HepG2 (cell line): ENCODE data around the gene RAB24. TPM values are rescaled to one million over a fixed set of nuclear protein-coding genes. Genes with fewer than 3 reads are reported as not detected.

Experiments
- ATAC-seq: fragments of 200-7000 bp; cut with Tn5 transposase; 3 replicates; pipeline ENCODE4 v1.9.1; 2020; ENCODE audit warnings: mild to moderate bottlenecking, moderate library complexity
- BruUV-seq: library from RNA; stranded (reverse); fragments of 400-500 nt; replicated peaks from 2 replicates; lab custom pipeline; 2021; lab: Mats Ljungman, UMichigan
- CTCF ChIA-PET: fragments of 300-600 bp; formaldehyde crosslinking; extraction: SDS; loops from one replicate; lab custom pipeline; 2021; ENCODE audit warnings: low total read pairs, inconsistent platforms, low intra/inter-chr PET ratio; lab: Yijun Ruan, JAX
- POLR2A ChIA-PET: fragments of 350-600 bp; sonication (Branson Sonifier 250); formaldehyde crosslinking; loops from one replicate; lab custom pipeline; 2020; ENCODE audit warnings: antibody characterized with exemption, inconsistent platforms; lab: Yijun Ruan, JAX
- DNase-seq: peaks from one replicate; pipeline ENCODE4 v3.0.0-alpha.2; 2015; ENCODE audit warnings: low spot score
- FAIRE-seq: peaks from 3 replicates; lab custom pipeline; 2011; peaks lifted over from hg19 to GRCh38; lab: Jason Lieb, UNC
- H2AFZ ChIP-seq: one replicate; pipeline ENCODE4 v1.6.1; 2011; ENCODE audit warnings: low read length, inconsistent platforms
- H3K27ac ChIP-seq: fragments of 300-600 bp; 3 replicates; pipeline ENCODE4 v1.8.0; 2011; ENCODE audit warnings: mixed run types, mild to moderate bottlenecking, mixed read lengths, low read length, inconsistent platforms; ENCODE audit not compliant: insufficient read depth; ENCODE audit errors: extremely low read length
- H3K27me3 ChIP-seq, 2 experiments: fragments of 200-600 bp in 1 of 2; 2 replicates in 1 of 2; 3 replicates in 1 of 2; pipeline versions ENCODE4 v1.6.0 to v1.8.0; 2011; ENCODE audit warnings: low read length in 2 of 2, mild to moderate bottlenecking in 2 of 2, moderate library complexity in 2 of 2, inconsistent platforms in 1 of 2; ENCODE audit not compliant: insufficient read depth in 2 of 2, control insufficient read depth in 1 of 2
- H3K36me3 ChIP-seq, 2 experiments: fragments of 200-600 bp in 1 of 2; replicated peaks in 1 of 2; 2 replicates in 1 of 2; 3 replicates in 1 of 2; pipeline versions ENCODE4 v1.5.1 to v1.8.0; 2011; ENCODE audit warnings: low read length in 2 of 2, inconsistent platforms in 1 of 2; ENCODE audit not compliant: insufficient read depth in 2 of 2, control insufficient read depth in 1 of 2
- H3K4me1 ChIP-seq: 2 replicates; pipeline ENCODE4 v1.5.1; 2012; ENCODE audit warnings: low read length, inconsistent platforms; ENCODE audit not compliant: insufficient read depth
- H3K4me2 ChIP-seq: 2 replicates; pipeline ENCODE4 v1.6.0; 2011; ENCODE audit warnings: low read depth, low read length, inconsistent platforms
- H3K4me3 ChIP-seq, 3 experiments: fragments of 200-600 bp in 1 of 3; sonication (generic), shearing (Covaris generic) in 1 of 3; replicated peaks in 1 of 3; 2 replicates each; pipeline ENCODE4 v1.5.1; 2011 to 2016; ENCODE audit warnings: low read length in 3 of 3, inconsistent platforms in 2 of 3, low read depth in 2 of 3, mild to moderate bottlenecking in 2 of 3, control low read depth in 1 of 3, mixed read lengths in 1 of 3; ENCODE audit not compliant: insufficient read depth in 1 of 3
- H3K79me2 ChIP-seq: one replicate; pipeline ENCODE4 v1.6.1; 2011; ENCODE audit warnings: low read length, inconsistent platforms; ENCODE audit not compliant: insufficient read depth
- H3K9ac ChIP-seq: 2 replicates; pipeline ENCODE4 v1.6.0; 2011; ENCODE audit warnings: mild to moderate bottlenecking, low read depth, low read length, inconsistent platforms; ENCODE audit not compliant: insufficient read depth
- H3K9me3 ChIP-seq: 2 replicates; pipeline ENCODE4 v1.5.1; 2012; ENCODE audit warnings: mild to moderate bottlenecking, low read length
- H4K20me1 ChIP-seq: 2 replicates; pipeline ENCODE4 v1.6.0; 2011; ENCODE audit warnings: inconsistent platforms, mild to moderate bottlenecking, low read length, moderate library complexity; ENCODE audit not compliant: insufficient read depth
- KLF16 ChIP-seq, 2 experiments: sonication (generic) in 1 of 2; formaldehyde crosslinking in 1 of 2; IDR thresholded peaks; 2 replicates each; pipeline versions ENCODE4 v1.6.1 to v1.8.0; 2016 to 2023; ENCODE audit warnings: missing genetic modification reagents in 2 of 2, missing compliant biosample characterization in 1 of 2
- TBX2 ChIP-seq: sonication (generic); formaldehyde crosslinking; IDR thresholded peaks from 2 replicates; pipeline ENCODE4 v1.5.0; 2020; ENCODE audit warnings: missing genetic modification reagents, mild to moderate bottlenecking, borderline replicate concordance
- ZNF335 ChIP-seq: sonication (generic); formaldehyde crosslinking; IDR thresholded peaks from 2 replicates; pipeline ENCODE4 v1.4.0; 2020; ENCODE audit warnings: missing genetic modification reagents
- ZNF674 ChIP-seq: sonication (generic); formaldehyde crosslinking; IDR thresholded peaks from 2 replicates; pipeline ENCODE4 v1.5.0; 2020; ENCODE audit warnings: low read depth, mild to moderate bottlenecking, missing genetic modification reagents
- WGBS: methylation state at CpG from one replicate; pipeline ENCODE4 v1.1.6; 2017; ENCODE audit warnings: low lambda C conversion rate; 5-methylcytosine and 5-hydroxymethylcytosine counted together
- in situ Hi-C: cut with HindIII; loops from 2 replicates; pipeline ENCODE4 v1.10.0; 2017; ENCODE audit warnings: low pct_unique_long_range_greater_than_20kb; ENCODE audit not compliant: extremely low pct_ligation_motif_present
- intact Hi-C: fragments of 100-400 bp; cut with micrococcal nuclease; formaldehyde crosslinking; loops from one replicate; pipeline ENCODE4 v1.10.0; 2022; ENCODE audit not compliant: unreplicated experiment
- polyA plus RNA-seq, 8 experiments: library from polyadenylated mRNA; depleted of rRNA in 3 of 8; stranded (reverse) in 7 of 8; unstranded in 1 of 8; fragments of >200 nt; fragmentation: Illumina TruSeq in 4 of 8; extraction: Trizol in 4 of 8; gene quantifications; 2 replicates each; pipeline versions ENCODE4 v1.2.1 to v1.2.3, GENCODE V29; 2011 to 2016; ENCODE audit warnings: low read depth in 4 of 8, missing spikeins in 1 of 8, mixed read lengths in 1 of 8; ENCODE audit not compliant: insufficient read depth in 1 of 8
- total RNA-seq, 5 experiments: library from RNA; depleted of rRNA; stranded (reverse); fragments of >200 nt; fragmentation: Illumina TruSeq; extraction: Trizol; gene quantifications; 2 replicates each; pipeline ENCODE4 v1.2.3, GENCODE V29; 2016; ENCODE audit warnings: low read depth in 1 of 5
- TF ChIP-seq, protein P1 (sequence below), 2 experiments: fragments of 450-650 bp in 1 of 2; sonication (generic) in 1 of 2; formaldehyde crosslinking in 1 of 2; IDR thresholded peaks; 2 replicates each; pipeline versions ENCODE4 v1.6.1 to v1.8.0; 2016 to 2022; ENCODE audit warnings: antibody characterized with exemption in 1 of 2, mild to moderate bottlenecking in 1 of 2, missing genetic modification reagents in 1 of 2
- TF ChIP-seq, protein P2 (sequence below): sonication (generic); formaldehyde crosslinking; IDR thresholded peaks from 2 replicates; pipeline ENCODE4 v1.4.0; 2020; ENCODE audit warnings: missing genetic modification reagents
- TF ChIP-seq, protein P3 (sequence below): sonication (generic); formaldehyde crosslinking; IDR thresholded peaks from 2 replicates; pipeline ENCODE4 v1.4.0; 2020; ENCODE audit warnings: missing genetic modification reagents, mild to moderate bottlenecking, borderline replicate concordance

Gene RAB24
- total and polyA plus RNA-seq, 2 of the 13 experiments (the other 11 are each of a cell fraction or from before 2014, with no cell fraction given), result 22.9 to 63.7 TPM

DNA sequence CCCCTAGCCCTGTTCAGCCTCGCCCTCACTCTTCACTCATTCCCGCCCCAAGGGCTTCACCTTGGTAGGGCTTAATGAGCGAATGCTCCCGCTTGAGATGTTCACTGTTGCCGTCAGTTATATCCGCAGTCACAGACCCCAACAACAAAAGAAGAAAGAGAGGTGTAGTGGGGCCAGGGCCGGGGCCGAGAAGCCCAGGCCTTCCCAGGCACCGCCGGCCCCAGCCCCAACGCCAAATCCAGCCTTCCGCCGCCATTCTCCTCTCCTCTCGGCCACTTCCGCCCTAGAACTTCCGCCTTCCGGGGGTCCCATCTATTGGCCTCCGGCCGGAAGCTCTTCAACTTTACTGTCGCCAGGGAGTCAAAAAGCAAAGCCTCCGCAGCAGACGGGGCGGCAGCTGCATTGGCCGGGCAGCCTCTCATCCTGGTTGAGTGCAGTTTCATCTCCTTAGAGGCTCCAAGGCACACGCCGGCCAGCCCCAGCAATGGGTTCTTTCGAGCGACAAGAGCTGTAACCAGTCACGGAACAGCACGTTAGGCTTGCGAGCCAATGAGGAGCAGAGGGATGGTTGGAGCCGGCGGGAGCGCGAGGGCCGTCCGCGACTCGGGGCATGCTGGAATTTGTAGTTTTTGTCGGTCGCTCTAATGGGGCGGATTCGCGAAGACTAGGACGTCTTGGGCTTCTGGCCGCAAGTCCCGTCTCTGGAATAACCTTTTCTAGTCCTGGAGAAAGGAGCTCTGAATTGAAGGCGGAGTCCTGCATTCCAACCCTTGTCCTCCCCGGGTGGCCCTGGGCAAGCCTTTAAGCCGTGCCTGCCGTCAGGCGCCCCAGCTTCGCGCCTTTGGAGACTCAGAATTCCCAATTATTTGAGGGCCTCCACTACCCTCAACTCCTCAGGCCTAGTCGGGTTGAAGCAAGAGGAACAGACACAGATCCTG is 48.1 kb upstream of the RAB24 start, which contains the start of gene LMAN2:
Gene LMAN2 (minus strand): TSS at position 277 of the 938 bp plus-strand sequence. CDS start 21 bp downstream, at position 256.
- Histone ChIP-seq H4K20me1 (no peaks in the 10 kb centered on the region), H3K4me2 (peak within 1 kb of the TSS; percentile 94), H3K27me3 (no peaks in the 10 kb centered on the region; a peak in 1 of 5 replicates), H2AFZ (peak within 1 kb of the TSS; percentile 66), H3K9ac (peak within 1 kb of the TSS; percentile 95), H3K4me3 (peak within 1 kb of the TSS; percentile 92 to 98 (median 93)), H3K36me3 (peaks cover 6 to 9% of the 10 kb centered on the region in 2 experiments), H3K79me2 (peaks cover 43% of the 10 kb centered on the region), H3K4me1 (peaks cover 86% of the 10 kb centered on the region), H3K27ac (peak within 1 kb of the TSS; percentile 94), H3K9me3 (no peaks in the 10 kb centered on the region)
- DNase-seq (peak; percentile 91), ATAC-seq (peak; percentile 97), FAIRE-seq (peak; percentile 63)
- WGBS, result 14% methylated on average over 27 of the region's 55 CpGs
- TSS peak; percentile 77 for BruUV-seq
- ChIA-PET CTCF (no interaction called here), POLR2A (interaction anchor here (0.8 to 6.8 kb wide), 16 partner anchors 10 to 264 kb away, joined by 3 to 84 read pairs (median 4); partner anchors contain the start of genes GRK6, PRELID1 and RAB24)
- in situ Hi-C loops, result loop anchor here (25.0 kb wide), 1 partner anchor 814 kb away; the partner anchor contains the start of genes CDHR2 and RNF44
- intact Hi-C loops, result no loop called here
- TF ChIP-seq ZNF335 (CRISPR knock-in tag) (peak; percentile 99), KLF16 (CRISPR knock-in tag; IDR thresholded peaks at IDR 0.05) (peak in 1 of 2 experiments; percentile 74; a peak in 2 of 4 replicates), TBX2 (CRISPR knock-in tag) (0 out of 2 replicates have a peak, but pooled peaks have one; percentile 29), ZNF674 (CRISPR knock-in tag) (0 out of 2 replicates have a peak, but pooled peaks have one; percentile 62)
- TF ChIP-seq, protein P1, sequence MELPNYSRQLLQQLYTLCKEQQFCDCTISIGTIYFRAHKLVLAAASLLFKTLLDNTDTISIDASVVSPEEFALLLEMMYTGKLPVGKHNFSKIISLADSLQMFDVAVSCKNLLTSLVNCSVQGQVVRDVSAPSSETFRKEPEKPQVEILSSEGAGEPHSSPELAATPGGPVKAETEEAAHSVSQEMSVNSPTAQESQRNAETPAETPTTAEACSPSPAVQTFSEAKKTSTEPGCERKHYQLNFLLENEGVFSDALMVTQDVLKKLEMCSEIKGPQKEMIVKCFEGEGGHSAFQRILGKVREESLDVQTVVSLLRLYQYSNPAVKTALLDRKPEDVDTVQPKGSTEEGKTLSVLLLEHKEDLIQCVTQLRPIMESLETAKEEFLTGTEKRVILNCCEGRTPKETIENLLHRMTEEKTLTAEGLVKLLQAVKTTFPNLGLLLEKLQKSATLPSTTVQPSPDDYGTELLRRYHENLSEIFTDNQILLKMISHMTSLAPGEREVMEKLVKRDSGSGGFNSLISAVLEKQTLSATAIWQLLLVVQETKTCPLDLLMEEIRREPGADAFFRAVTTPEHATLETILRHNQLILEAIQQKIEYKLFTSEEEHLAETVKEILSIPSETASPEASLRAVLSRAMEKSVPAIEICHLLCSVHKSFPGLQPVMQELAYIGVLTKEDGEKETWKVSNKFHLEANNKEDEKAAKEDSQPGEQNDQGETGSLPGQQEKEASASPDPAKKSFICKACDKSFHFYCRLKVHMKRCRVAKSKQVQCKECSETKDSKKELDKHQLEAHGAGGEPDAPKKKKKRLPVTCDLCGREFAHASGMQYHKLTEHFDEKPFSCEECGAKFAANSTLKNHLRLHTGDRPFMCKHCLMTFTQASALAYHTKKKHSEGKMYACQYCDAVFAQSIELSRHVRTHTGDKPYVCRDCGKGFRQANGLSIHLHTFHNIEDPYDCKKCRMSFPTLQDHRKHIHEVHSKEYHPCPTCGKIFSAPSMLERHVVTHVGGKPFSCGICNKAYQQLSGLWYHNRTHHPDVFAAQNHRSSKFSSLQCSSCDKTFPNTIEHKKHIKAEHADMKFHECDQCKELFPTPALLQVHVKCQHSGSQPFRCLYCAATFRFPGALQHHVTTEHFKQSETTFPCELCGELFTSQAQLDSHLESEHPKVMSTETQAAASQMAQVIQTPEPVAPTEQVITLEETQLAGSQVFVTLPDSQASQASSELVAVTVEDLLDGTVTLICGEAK (IDR thresholded peaks at IDR 0.05), result peak; percentile 92
- TF ChIP-seq, protein P1 (CRISPR knock-in tag; IDR thresholded peaks at IDR 0.05), result peak; percentile 65; the same call in 1 of the 2 replicates
- TF ChIP-seq, protein P2, sequence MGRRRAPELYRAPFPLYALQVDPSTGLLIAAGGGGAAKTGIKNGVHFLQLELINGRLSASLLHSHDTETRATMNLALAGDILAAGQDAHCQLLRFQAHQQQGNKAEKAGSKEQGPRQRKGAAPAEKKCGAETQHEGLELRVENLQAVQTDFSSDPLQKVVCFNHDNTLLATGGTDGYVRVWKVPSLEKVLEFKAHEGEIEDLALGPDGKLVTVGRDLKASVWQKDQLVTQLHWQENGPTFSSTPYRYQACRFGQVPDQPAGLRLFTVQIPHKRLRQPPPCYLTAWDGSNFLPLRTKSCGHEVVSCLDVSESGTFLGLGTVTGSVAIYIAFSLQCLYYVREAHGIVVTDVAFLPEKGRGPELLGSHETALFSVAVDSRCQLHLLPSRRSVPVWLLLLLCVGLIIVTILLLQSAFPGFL (CRISPR knock-in tag), result no peak
- TF ChIP-seq, protein P3, sequence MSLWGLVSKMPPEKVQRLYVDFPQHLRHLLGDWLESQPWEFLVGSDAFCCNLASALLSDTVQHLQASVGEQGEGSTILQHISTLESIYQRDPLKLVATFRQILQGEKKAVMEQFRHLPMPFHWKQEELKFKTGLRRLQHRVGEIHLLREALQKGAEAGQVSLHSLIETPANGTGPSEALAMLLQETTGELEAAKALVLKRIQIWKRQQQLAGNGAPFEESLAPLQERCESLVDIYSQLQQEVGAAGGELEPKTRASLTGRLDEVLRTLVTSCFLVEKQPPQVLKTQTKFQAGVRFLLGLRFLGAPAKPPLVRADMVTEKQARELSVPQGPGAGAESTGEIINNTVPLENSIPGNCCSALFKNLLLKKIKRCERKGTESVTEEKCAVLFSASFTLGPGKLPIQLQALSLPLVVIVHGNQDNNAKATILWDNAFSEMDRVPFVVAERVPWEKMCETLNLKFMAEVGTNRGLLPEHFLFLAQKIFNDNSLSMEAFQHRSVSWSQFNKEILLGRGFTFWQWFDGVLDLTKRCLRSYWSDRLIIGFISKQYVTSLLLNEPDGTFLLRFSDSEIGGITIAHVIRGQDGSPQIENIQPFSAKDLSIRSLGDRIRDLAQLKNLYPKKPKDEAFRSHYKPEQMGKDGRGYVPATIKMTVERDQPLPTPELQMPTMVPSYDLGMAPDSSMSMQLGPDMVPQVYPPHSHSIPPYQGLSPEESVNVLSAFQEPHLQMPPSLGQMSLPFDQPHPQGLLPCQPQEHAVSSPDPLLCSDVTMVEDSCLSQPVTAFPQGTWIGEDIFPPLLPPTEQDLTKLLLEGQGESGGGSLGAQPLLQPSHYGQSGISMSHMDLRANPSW (CRISPR knock-in tag), result no peak
